Neural progenitor cell (in vitro differentiated cells): ENCODE results near the gene BTF3.

ENCODE experiments used
- CTCF ChIP-seq: fragments of 200-600 bp; sonication (generic); IDR thresholded peaks from 2 replicates; pipeline ENCODE4 v1.5.1; 2017; ENCODE audit warnings: antibody characterized with exemption, mild to moderate bottlenecking
- EZH2 ChIP-seq: fragments of 200-600 bp; sonication (generic); IDR thresholded peaks from 2 replicates; pipeline ENCODE4 v1.6.1; 2017; ENCODE audit warnings: antibody characterized with exemption, mild to moderate bottlenecking, moderate library complexity

DNA sequence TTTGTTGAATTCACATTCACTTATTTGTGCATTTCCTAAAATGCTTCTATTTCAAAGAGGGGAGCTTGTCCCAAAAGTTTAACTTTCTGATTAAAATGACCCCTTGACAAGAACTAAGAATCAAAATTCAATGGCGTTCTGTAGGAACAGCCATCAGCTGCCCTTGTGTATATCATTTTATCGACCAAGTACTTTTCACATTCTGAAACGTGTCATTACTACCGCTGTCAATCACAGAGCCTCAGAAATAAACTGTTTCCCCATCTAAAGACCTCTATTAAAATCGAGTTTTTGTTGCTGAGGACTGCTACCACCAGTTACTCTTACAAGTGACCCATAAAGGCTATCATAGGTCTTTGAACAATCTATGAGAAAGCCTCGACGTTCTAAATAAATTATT, 48.1 kb upstream of the BTF3 start:
- TF ChIP-seq CTCF (no peak), EZH2 (no peak)
